ENCODE results near the gene CCDC68. TPM values are rescaled to one million over a fixed set of nuclear protein-coding genes. Genes with fewer than 3 reads are reported as not detected.

CCDC68 gene
- total RNA-seq, 3 donors from 2014 or later (not counting 1 experiment from before 2014, with no cell fraction given) = not detected

- peaks cover 10 to 14% of the 10 kb centered on the region in 2 donors for H3K4me1 Mint-ChIP-seq
- no peaks in the 10 kb centered on the region for H3K36me3 Mint-ChIP-seq
- ATAC-seq (peak; percentile 79 to 93 (median 90)), DNase-seq (peak in 1 of 2 donors; percentile 44)
- H3K4me3 Mint-ChIP-seq = peak overlapping the region; percentile 88
- Histone ChIP-seq H3K27ac (ENCODE audit: low read length) (peak overlapping the region; percentile 67), H3K36me3 (ENCODE audit: control insufficient read depth, insufficient read depth, low read length) (no peaks in the 10 kb centered on the region), H3K9me3 (ENCODE audit: control insufficient read depth, insufficient read depth, low read length) (no peaks in the 10 kb centered on the region), H3K27me3 (ENCODE audit: control insufficient read depth, insufficient read depth, low read length) (no peaks in the 10 kb centered on the region), H3K4me3 (ENCODE audit: low read length) (peak overlapping the region; percentile 60), H3K4me1 (ENCODE audit: control insufficient read depth, insufficient read depth, low read length) (peaks cover 3% of the 10 kb centered on the region)
- no peaks in the 10 kb centered on the region for H3K9me3 Mint-ChIP-seq
- H3K27me3 Mint-ChIP-seq (ENCODE audit: low read depth in 2 of 2) = peaks cover 6 to 11% of the 10 kb centered on the region in 2 donors
- intact Hi-C loops (cut with micrococcal nuclease) = no loop called here
- WGBS (ENCODE audit: insufficient coverage) = 2% methylated on average over 6 of the region's 7 CpGs
- H3K27ac Mint-ChIP-seq = peak overlapping the region; percentile 81 to 87
- TF ChIP-seq CTCF (IDR thresholded peaks at IDR 0.05) = no peak
Observed at GRCh38 chr18:54946149-54946581, 13.1 kb downstream of the CCDC68 start.

- Histone ChIP-seq H3K27ac (ENCODE audit: low read length) (no peak overlapping the region), H3K4me3 (ENCODE audit: low read length) (peak overlapping the region; percentile 60), H3K36me3 (ENCODE audit: control insufficient read depth, insufficient read depth, low read length) (no peaks in the 10 kb centered on the region), H3K27me3 (ENCODE audit: control insufficient read depth, insufficient read depth, low read length) (no peaks in the 10 kb centered on the region), H3K9me3 (ENCODE audit: control insufficient read depth, insufficient read depth, low read length) (no peaks in the 10 kb centered on the region), H3K4me1 (ENCODE audit: control insufficient read depth, insufficient read depth, low read length) (peaks cover 3% of the 10 kb centered on the region)
- Mint-ChIP-seq H3K27me3 (ENCODE audit: low read depth in 2 of 2) (peaks cover 6 to 11% of the 10 kb centered on the region in 2 donors), H3K36me3 (no peaks in the 10 kb centered on the region), H3K27ac (peak overlapping the region; percentile 81 to 87), H3K9me3 (no peaks in the 10 kb centered on the region), H3K4me3 (peak overlapping the region; percentile 88), H3K4me1 (peaks cover 10 to 14% of the 10 kb centered on the region in 2 donors)
- no peak for ATAC-seq
- 92% methylated on average over 4 of the region's 4 CpGs for WGBS (ENCODE audit: insufficient coverage)
- no peak for DNase-seq
- intact Hi-C loops (cut with micrococcal nuclease) = no loop called here
- no peak for TF ChIP-seq CTCF (IDR thresholded peaks at IDR 0.05)
Observed at GRCh38 chr18:54945576-54946125, 13.6 kb downstream of the CCDC68 start.

GRCh38 chr18:54942569-54942968, 16.7 kb downstream of the CCDC68 start:
- H3K4me1 Mint-ChIP-seq = peaks cover 14 to 15% of the 10 kb centered on the region in 2 donors
- H3K4me3 Mint-ChIP-seq = no peak overlapping the region
- H3K4me1 ChIP-seq (ENCODE audit: control insufficient read depth, insufficient read depth, low read length) = peaks cover 3% of the 10 kb centered on the region
- 100% methylated on average over 1 of the region's 3 CpGs for WGBS (ENCODE audit: insufficient coverage)
- intact Hi-C loops (cut with micrococcal nuclease) = no loop called here
- no peaks in the 10 kb centered on the region for H3K27me3 ChIP-seq (ENCODE audit: control insufficient read depth, insufficient read depth, low read length)
- ATAC-seq = no peak
- H3K27ac Mint-ChIP-seq = no peak overlapping the region
- H3K36me3 ChIP-seq (ENCODE audit: control insufficient read depth, insufficient read depth, low read length) = no peaks in the 10 kb centered on the region
- H3K9me3 ChIP-seq (ENCODE audit: control insufficient read depth, insufficient read depth, low read length) = no peaks in the 10 kb centered on the region
- H3K9me3 Mint-ChIP-seq = no peaks in the 10 kb centered on the region
- no peaks in the 10 kb centered on the region for H3K36me3 Mint-ChIP-seq
- no peak overlapping the region for H3K27ac ChIP-seq (ENCODE audit: low read length)
- DNase-seq = no peak
- TF ChIP-seq CTCF (IDR thresholded peaks at IDR 0.05) = no peak
- H3K27me3 Mint-ChIP-seq (ENCODE audit: low read depth in 2 of 2) = no peaks in the 10 kb centered on the region
- H3K4me3 ChIP-seq (ENCODE audit: low read length) = no peak overlapping the region

- intact Hi-C loops (cut with micrococcal nuclease) = no loop called here
Observed at GRCh38 chr18:54942144-54942543, 17.1 kb downstream of the CCDC68 start.

More at GRCh38 chr18:54942144-54942543, 17.1 kb downstream of the CCDC68 start:
- no peaks in the 10 kb centered on the region for H3K27me3 ChIP-seq (ENCODE audit: control insufficient read depth, insufficient read depth, low read length)
- no peaks in the 10 kb centered on the region for H3K36me3 Mint-ChIP-seq
- no peak for DNase-seq
- H3K9me3 ChIP-seq (ENCODE audit: control insufficient read depth, insufficient read depth, low read length) = no peaks in the 10 kb centered on the region
- H3K27me3 Mint-ChIP-seq (ENCODE audit: low read depth in 2 of 2) = no peaks in the 10 kb centered on the region
- no peak overlapping the region for H3K4me3 ChIP-seq (ENCODE audit: low read length)
- H3K9me3 Mint-ChIP-seq = no peaks in the 10 kb centered on the region
- no peak for TF ChIP-seq CTCF (IDR thresholded peaks at IDR 0.05)
- no peaks in the 10 kb centered on the region for H3K36me3 ChIP-seq (ENCODE audit: control insufficient read depth, insufficient read depth, low read length)
- H3K4me1 ChIP-seq (ENCODE audit: control insufficient read depth, insufficient read depth, low read length) = peaks cover 3% of the 10 kb centered on the region
- H3K4me3 Mint-ChIP-seq = no peak overlapping the region
- 95% methylated on average over 3 of the region's 4 CpGs for WGBS (ENCODE audit: insufficient coverage)
- no peak for ATAC-seq
- no peak overlapping the region for H3K27ac Mint-ChIP-seq
- peaks cover 14 to 15% of the 10 kb centered on the region in 2 donors for H3K4me1 Mint-ChIP-seq
- H3K27ac ChIP-seq (ENCODE audit: low read length) = no peak overlapping the region

All from natural killer cell (primary cell).